ENCODE data around the gene LEP. TPM values are rescaled to one million over a fixed set of nuclear protein-coding genes. Genes with fewer than 3 reads are reported as not detected.

LEP gene
- total RNA-seq, 1 donor from 2014 or later = not detected

DNA sequence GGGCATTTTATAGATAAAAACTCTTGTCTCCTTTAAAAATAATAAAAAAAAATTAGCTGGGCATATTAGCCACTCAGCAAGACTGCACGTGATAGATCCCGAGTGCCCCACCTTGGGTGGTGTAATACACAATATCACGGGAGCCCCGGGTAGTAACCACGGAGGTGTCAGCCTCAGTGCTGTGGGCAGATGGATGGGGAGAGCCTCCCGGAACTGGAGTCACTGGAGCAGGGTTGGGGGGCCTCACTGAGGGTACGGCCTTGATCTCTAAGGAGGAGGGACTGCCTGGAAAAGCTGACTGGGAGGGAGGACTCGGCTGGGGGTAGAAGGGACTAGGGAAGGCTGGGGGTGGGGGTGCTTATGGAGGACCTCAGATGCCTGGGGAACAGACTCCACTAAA, 12.6 kb downstream of the LEP start:
- Histone ChIP-seq H3K36me3 (no peaks in the 10 kb centered on the region), H3K9me3 (no peaks in the 10 kb centered on the region), H3K4me1 (no peaks in the 10 kb centered on the region), H3K27ac (no peak overlapping the region), H3K4me3 (no peak overlapping the region), H3K27me3 (no peaks in the 10 kb centered on the region)
- DNase-seq (ENCODE audit: low spot score in 2 of 2) = no peak
- intact Hi-C loops (cut with DNase I) = no loop called here
- TF ChIP-seq, protein P1, sequence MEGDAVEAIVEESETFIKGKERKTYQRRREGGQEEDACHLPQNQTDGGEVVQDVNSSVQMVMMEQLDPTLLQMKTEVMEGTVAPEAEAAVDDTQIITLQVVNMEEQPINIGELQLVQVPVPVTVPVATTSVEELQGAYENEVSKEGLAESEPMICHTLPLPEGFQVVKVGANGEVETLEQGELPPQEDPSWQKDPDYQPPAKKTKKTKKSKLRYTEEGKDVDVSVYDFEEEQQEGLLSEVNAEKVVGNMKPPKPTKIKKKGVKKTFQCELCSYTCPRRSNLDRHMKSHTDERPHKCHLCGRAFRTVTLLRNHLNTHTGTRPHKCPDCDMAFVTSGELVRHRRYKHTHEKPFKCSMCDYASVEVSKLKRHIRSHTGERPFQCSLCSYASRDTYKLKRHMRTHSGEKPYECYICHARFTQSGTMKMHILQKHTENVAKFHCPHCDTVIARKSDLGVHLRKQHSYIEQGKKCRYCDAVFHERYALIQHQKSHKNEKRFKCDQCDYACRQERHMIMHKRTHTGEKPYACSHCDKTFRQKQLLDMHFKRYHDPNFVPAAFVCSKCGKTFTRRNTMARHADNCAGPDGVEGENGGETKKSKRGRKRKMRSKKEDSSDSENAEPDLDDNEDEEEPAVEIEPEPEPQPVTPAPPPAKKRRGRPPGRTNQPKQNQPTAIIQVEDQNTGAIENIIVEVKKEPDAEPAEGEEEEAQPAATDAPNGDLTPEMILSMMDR (IDR thresholded peaks at IDR 0.05) = no peak

DNA sequence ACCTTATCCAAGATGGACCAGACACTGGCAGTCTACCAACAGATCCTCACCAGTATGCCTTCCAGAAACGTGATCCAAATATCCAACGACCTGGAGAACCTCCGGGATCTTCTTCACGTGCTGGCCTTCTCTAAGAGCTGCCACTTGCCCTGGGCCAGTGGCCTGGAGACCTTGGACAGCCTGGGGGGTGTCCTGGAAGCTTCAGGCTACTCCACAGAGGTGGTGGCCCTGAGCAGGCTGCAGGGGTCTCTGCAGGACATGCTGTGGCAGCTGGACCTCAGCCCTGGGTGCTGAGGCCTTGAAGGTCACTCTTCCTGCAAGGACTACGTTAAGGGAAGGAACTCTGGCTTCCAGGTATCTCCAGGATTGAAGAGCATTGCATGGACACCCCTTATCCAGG, 13.4 kb downstream of the LEP start:
- Histone ChIP-seq H3K4me1 (no peaks in the 10 kb centered on the region), H3K27me3 (no peaks in the 10 kb centered on the region), H3K36me3 (no peaks in the 10 kb centered on the region), H3K27ac (no peak overlapping the region), H3K9me3 (no peaks in the 10 kb centered on the region), H3K4me3 (no peak overlapping the region)
- intact Hi-C loops (cut with DNase I) = no loop called here
- no peak for DNase-seq (ENCODE audit: low spot score in 2 of 2)
- TF ChIP-seq, protein P1 (IDR thresholded peaks at IDR 0.05) = no peak

DNA sequence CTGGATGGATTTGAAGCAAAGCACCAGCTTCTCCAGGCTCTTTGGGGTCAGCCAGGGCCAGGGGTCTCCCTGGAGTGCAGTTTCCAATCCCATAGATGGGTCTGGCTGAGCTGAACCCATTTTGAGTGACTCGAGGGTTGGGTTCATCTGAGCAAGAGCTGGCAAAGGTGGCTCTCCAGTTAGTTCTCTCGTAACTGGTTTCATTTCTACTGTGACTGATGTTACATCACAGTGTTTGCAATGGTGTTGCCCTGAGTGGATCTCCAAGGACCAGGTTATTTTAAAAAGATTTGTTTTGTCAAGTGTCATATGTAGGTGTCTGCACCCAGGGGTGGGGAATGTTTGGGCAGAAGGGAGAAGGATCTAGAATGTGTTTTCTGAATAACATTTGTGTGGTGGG, 14.2 kb downstream of the LEP start:
- Histone ChIP-seq H3K4me3 (no peak overlapping the region), H3K27ac (no peak overlapping the region), H3K4me1 (no peaks in the 10 kb centered on the region), H3K27me3 (no peaks in the 10 kb centered on the region), H3K36me3 (no peaks in the 10 kb centered on the region), H3K9me3 (no peaks in the 10 kb centered on the region)
- intact Hi-C loops (cut with DNase I) = no loop called here
- TF ChIP-seq, protein P1 (IDR thresholded peaks at IDR 0.05) = no peak
- DNase-seq (ENCODE audit: low spot score in 2 of 2) = no peak

DNA sequence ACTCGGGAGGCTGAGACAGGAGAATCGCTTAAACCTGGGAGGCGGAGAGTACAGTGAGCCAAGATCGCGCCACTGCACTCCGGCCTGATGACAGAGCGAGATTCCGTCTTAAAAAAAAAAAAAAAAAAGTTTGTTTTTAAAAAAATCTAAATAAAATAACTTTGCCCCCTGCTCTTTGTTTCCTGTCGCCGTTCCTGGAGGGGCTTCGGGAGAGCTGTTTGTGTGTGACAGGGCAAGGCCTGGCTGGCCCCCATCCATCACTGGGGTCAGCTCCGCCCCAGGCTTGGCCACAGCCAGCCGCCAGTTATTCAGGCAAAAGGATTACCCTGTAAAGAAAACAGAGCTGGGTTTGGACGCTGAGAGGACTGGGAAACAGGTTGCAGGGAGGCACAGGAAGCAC, 16.4 kb downstream of the LEP start:
- TF ChIP-seq, protein P1 (IDR thresholded peaks at IDR 0.05) = no peak
- no peak for DNase-seq (ENCODE audit: low spot score in 2 of 2)
- no peak overlapping the region for H3K27ac ChIP-seq
- H3K4me3 ChIP-seq = no peak overlapping the region
- H3K27me3 ChIP-seq = no peaks in the 10 kb centered on the region
- no peaks in the 10 kb centered on the region for H3K36me3 ChIP-seq
- intact Hi-C loops (cut with DNase I) = no loop called here
- H3K4me1 ChIP-seq = no peaks in the 10 kb centered on the region
- H3K9me3 ChIP-seq = no peaks in the 10 kb centered on the region

DNA sequence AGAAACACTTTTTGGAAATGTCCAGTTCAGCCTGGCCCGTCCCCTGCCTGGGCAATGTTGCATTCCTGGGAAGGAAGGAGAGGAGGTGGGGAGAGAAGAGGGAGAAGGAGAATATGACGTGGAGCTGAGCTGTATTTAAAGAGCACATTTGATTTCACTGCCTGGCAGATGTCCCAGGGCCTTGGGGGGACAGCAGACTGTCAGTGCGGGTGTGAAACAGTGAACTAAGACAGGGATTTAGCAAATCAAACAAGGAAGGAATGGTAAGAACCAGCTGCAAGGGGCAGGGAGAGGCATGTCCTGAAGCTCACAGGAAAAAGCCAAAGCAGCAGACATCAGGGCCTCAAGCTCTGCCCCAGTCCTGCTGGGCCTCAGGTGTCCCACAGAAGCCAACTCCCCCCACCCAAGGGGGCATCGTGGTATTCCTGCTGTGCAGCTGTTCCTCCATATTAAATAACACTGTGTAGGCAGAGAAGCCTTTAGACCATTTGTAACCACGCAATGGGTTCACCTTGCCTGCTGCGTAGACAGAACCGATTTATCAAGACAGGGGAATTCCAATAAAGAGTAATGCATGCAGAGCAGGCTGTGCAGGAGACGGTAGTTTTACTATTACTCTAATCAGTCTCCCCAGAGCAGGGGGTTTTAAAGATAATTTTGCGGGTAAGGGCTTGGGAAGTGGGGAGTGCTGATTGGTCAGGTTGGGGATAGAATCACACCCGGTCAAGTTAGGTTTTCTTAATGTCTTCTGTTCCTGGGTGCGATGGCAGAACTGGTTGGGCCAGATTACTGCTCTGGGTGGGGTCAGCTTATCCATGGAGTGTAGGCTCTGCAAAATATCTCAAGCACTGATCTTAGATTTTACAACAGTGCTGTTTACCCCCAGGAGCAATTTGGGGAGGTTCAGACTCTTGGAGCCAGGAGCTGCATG, 18.3 kb downstream of the LEP start:
- intact Hi-C loops (cut with DNase I) = no loop called here
- H3K9me3 ChIP-seq = no peaks in the 10 kb centered on the region
- DNase-seq (ENCODE audit: low spot score in 2 of 2) = no peak

More for the DNA sequence above, 18.3 kb downstream of the LEP start:
- H3K4me3 ChIP-seq = no peak overlapping the region
- no peaks in the 10 kb centered on the region for H3K4me1 ChIP-seq
- no peaks in the 10 kb centered on the region for H3K36me3 ChIP-seq
- TF ChIP-seq, protein P1 (IDR thresholded peaks at IDR 0.05) = no peak
- H3K27me3 ChIP-seq = no peaks in the 10 kb centered on the region
- no peak overlapping the region for H3K27ac ChIP-seq
